Smooth muscle cell (in vitro differentiated cells): ENCODE data around the gene MED13. TPM values are rescaled to one million over a fixed set of nuclear protein-coding genes. Genes with fewer than 3 reads are reported as not detected.

Experiments
- DNase-seq: peaks from one replicate; lab custom pipeline; 2025; ENCODE audit not compliant: unreplicated experiment; lab: John Stamatoyannopoulos, UW
- H2AFZ ChIP-seq: fragments of 200-600 bp; sonication (generic); 2 replicates; pipeline ENCODE4 v1.6.0; 2016; ENCODE audit warnings: antibody characterized with exemption, low read depth, mild to moderate bottlenecking
- H3F3A ChIP-seq: fragments of 200-600 bp; sonication (generic); 2 replicates; pipeline ENCODE4 v1.6.0; 2017; ENCODE audit warnings: antibody characterized with exemption, low read depth
- H3K27ac ChIP-seq: fragments of 200-600 bp; sonication (generic); 2 replicates; pipeline ENCODE4 v1.5.1; 2016; ENCODE audit warnings: low read depth, mild to moderate bottlenecking
- H3K27me3 ChIP-seq: fragments of 200-600 bp; sonication (generic); 2 replicates; pipeline ENCODE4 v1.6.1; 2016; ENCODE audit warnings: low read depth, mild to moderate bottlenecking
- H3K36me3 ChIP-seq: fragments of 200-600 bp; sonication (generic); 2 replicates; pipeline ENCODE4 v1.5.1; 2016; ENCODE audit warnings: low read depth
- H3K4me1 ChIP-seq: fragments of 200-600 bp; sonication (generic); 2 replicates; pipeline ENCODE4 v1.5.1; 2016; ENCODE audit warnings: low read depth
- H3K4me2 ChIP-seq: fragments of 200-600 bp; sonication (generic); 2 replicates; pipeline ENCODE4 v1.6.0; 2016; ENCODE audit warnings: mild to moderate bottlenecking
- H3K4me3 ChIP-seq: fragments of 200-600 bp; sonication (generic); 2 replicates; pipeline ENCODE4 v1.5.1; 2016; ENCODE audit warnings: mild to moderate bottlenecking
- H3K79me2 ChIP-seq: fragments of 200-600 bp; sonication (generic); 2 replicates; pipeline ENCODE4 v1.6.0; 2016; ENCODE audit warnings: low read depth, mild to moderate bottlenecking
- H3K9ac ChIP-seq: fragments of 200-600 bp; sonication (generic); 2 replicates; pipeline ENCODE4 v1.6.0; 2016; ENCODE audit warnings: low read depth
- H3K9me3 ChIP-seq: fragments of 200-600 bp; sonication (generic); replicated peaks from 2 replicates; pipeline ENCODE4 v1.5.1; 2016; ENCODE audit warnings: low read depth
- H4K20me1 ChIP-seq: fragments of 200-600 bp; sonication (generic); 2 replicates; pipeline ENCODE4 v1.6.0; 2016; ENCODE audit warnings: low read depth
- CTCF ChIP-seq: fragments of 200-600 bp; sonication (generic); IDR thresholded peaks from 2 replicates; pipeline ENCODE4 v1.5.1; 2017; ENCODE audit warnings: borderline replicate concordance, mild to moderate bottlenecking, antibody characterized with exemption; ENCODE audit not compliant: insufficient read depth, poor library complexity, severe bottlenecking
- WGBS: methylation state at CpG from one replicate; pipeline ENCODE4 v1.1.7; 2016; ENCODE audit warnings: low lambda C conversion rate; 5-methylcytosine and 5-hydroxymethylcytosine counted together
- polyA plus RNA-seq: library from polyadenylated mRNA; unstranded; fragments of >200 nt; fragmentation: Nextera tagmentation; extraction: Ambion mirVana; gene quantifications from 2 replicates; pipeline ENCODE4 v1.2.1, GENCODE V29; 2016
- total RNA-seq: library from RNA; depleted of rRNA; stranded (reverse); fragments of >200 nt; gene quantifications from 2 replicates; pipeline ENCODE4 v1.2.3, GENCODE V29; 2014

The MED13 gene
- total and polyA plus RNA-seq, 2 experiments from 2014 or later = 3.2 to 50.0 TPM

- no peaks in the 10 kb centered on the region for H3K9me3 ChIP-seq
- H3K27me3 ChIP-seq = no peaks in the 10 kb centered on the region
- WGBS = 98% methylated on average over 2 of the region's 2 CpGs
- TF ChIP-seq CTCF = no peak
- no peak for DNase-seq
- no peak overlapping the region for H3K4me3 ChIP-seq
- H3F3A ChIP-seq = no peaks in the 10 kb centered on the region
- peaks cover 16% of the 10 kb centered on the region for H3K36me3 ChIP-seq
- H3K4me1 ChIP-seq = no peaks in the 10 kb centered on the region
- peaks cover 97% of the 10 kb centered on the region for H4K20me1 ChIP-seq
- H2AFZ ChIP-seq = no peak overlapping the region
- no peak overlapping the region for H3K27ac ChIP-seq
- no peak overlapping the region for H3K4me2 ChIP-seq
- no peak overlapping the region for H3K9ac ChIP-seq
- H3K79me2 ChIP-seq = peaks cover 99% of the 10 kb centered on the region
Measured at GRCh38 chr17:62048262-62048661, 16.8 kb downstream of the MED13 start.

DNA sequence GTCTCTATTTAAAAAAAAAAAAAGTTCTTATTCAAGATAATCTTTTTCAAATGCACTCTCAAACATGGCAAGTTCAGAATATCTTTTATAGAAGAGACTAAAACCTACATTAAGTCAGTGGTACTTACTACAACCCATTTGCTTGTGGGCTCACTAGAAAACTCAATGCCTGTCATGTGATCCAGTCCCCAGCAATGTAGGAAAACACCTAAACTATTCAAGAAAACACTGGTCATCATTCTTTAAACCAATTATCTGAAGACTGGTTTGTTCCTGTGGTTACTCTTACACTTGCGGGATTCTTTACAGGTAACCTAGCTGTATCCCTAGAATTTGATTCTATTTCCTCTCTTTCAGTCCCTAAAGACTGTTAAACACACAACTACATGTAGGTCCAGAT, 19.6 kb downstream of the MED13 start:
- Histone ChIP-seq H3K9me3 (no peaks in the 10 kb centered on the region), H3K9ac (no peak overlapping the region), H2AFZ (no peak overlapping the region), H3K36me3 (peaks cover 6% of the 10 kb centered on the region), H3K4me3 (no peak overlapping the region), H3K79me2 (peaks cover 98% of the 10 kb centered on the region), H3F3A (no peaks in the 10 kb centered on the region), H4K20me1 (peaks cover 97% of the 10 kb centered on the region), H3K4me2 (no peak overlapping the region), H3K27me3 (no peaks in the 10 kb centered on the region), H3K4me1 (no peaks in the 10 kb centered on the region), H3K27ac (peak overlapping the region; percentile 20)
- TF ChIP-seq CTCF = no peak
- DNase-seq = no peak
- WGBS = 86% methylated on average over 1 of the region's 1 CpG

DNA sequence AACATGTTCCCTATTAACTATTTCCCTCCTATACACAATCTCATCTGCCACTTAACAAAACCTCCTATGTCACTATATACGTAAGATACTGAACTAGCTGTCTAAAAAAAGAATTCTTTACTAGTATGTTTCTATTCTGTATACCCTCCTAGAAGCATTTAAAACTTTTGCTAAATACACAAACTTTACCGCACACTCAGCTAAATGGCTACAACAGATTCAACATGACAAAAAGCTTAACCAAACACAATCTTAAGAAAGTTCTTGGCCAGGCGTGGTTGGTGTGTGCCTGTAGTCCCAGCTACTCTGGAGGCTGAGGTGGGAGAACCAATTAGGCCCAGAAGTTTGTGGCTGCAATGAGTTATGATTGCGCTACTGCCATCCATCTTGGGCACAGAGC, 20.0 kb downstream of the MED13 start:
- no peak for DNase-seq
- H3K4me1 ChIP-seq = no peaks in the 10 kb centered on the region
- H3K4me2 ChIP-seq = no peak overlapping the region
- H2AFZ ChIP-seq = no peak overlapping the region
- peaks cover 98% of the 10 kb centered on the region for H4K20me1 ChIP-seq
- peaks cover 7% of the 10 kb centered on the region for H3K36me3 ChIP-seq
- no peak for TF ChIP-seq CTCF
- H3K9ac ChIP-seq = no peak overlapping the region
- H3K4me3 ChIP-seq = no peak overlapping the region
- peaks cover 98% of the 10 kb centered on the region for H3K79me2 ChIP-seq
- no peaks in the 10 kb centered on the region for H3F3A ChIP-seq
- no peaks in the 10 kb centered on the region for H3K9me3 ChIP-seq
- 100% methylated on average over 4 of the region's 4 CpGs for WGBS
- H3K27me3 ChIP-seq = no peaks in the 10 kb centered on the region
- no peak overlapping the region for H3K27ac ChIP-seq

DNA sequence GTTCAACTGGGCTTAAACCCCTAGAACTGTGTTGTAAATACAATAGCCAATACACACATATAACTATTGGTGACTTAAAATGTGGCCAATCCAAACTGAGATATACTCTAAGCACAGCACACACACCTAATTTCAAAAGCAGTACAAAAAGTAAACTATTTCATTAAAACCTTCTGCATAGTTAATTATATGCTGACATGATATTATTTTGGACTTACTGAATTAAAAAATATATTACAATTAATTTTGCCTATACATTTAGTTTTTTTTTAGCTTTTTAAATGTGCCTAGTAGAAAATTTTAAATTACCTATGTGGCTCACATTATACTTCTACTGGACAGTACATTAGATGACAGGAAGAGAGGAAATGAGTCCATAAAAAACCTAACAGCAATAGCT, 21.5 kb downstream of the MED13 start:
- H3K9ac ChIP-seq = no peak overlapping the region
- TF ChIP-seq CTCF = no peak
- no peak for DNase-seq
- peaks cover 4% of the 10 kb centered on the region for H3K36me3 ChIP-seq
- no peak overlapping the region for H3K4me2 ChIP-seq
- no peaks in the 10 kb centered on the region for H3F3A ChIP-seq
- no peak overlapping the region for H2AFZ ChIP-seq
- H4K20me1 ChIP-seq = peaks cover 98% of the 10 kb centered on the region
- no peak overlapping the region for H3K27ac ChIP-seq
- H3K79me2 ChIP-seq = peaks cover 99% of the 10 kb centered on the region
- no peaks in the 10 kb centered on the region for H3K4me1 ChIP-seq
- H3K27me3 ChIP-seq = no peaks in the 10 kb centered on the region
- no peak overlapping the region for H3K4me3 ChIP-seq
- no peaks in the 10 kb centered on the region for H3K9me3 ChIP-seq
